ENCODE results near the gene PLXNA4.

- TF ChIP-seq REST (IDR thresholded peaks at IDR 0.05; ENCODE audit: insufficient read depth in 1 of 2, low read depth in 2 of 2, low read length in 2 of 2) (no peak), SIN3A (IDR thresholded peaks at IDR 0.05; ENCODE audit: borderline replicate concordance, insufficient read depth, low read length) (no peak), TAF1 (IDR thresholded peaks at IDR 0.05; ENCODE audit: borderline replicate concordance, insufficient read depth, low read length) (no peak), POLR2AphosphoS5 (IDR thresholded peaks at IDR 0.05; ENCODE audit: low read depth, low read length) (no peak), FOXP2 (optimal IDR thresholded peaks at IDR 0.05; ENCODE audit: borderline replicate concordance, extremely low read depth, extremely low read length, insufficient read depth) (no peak)
Observed at GRCh38 chr7:132544999-132545398, 31.3 kb downstream of the PLXNA4 start.
